ENCODE measurements around the gene BBS12. TPM values are rescaled to one million over a fixed set of nuclear protein-coding genes. Genes with fewer than 3 reads are reported as not detected.

Gene BBS12
- total and polyA plus RNA-seq, 4 donors: 1.6 to 6.7 (median 3.1) TPM

DNA sequence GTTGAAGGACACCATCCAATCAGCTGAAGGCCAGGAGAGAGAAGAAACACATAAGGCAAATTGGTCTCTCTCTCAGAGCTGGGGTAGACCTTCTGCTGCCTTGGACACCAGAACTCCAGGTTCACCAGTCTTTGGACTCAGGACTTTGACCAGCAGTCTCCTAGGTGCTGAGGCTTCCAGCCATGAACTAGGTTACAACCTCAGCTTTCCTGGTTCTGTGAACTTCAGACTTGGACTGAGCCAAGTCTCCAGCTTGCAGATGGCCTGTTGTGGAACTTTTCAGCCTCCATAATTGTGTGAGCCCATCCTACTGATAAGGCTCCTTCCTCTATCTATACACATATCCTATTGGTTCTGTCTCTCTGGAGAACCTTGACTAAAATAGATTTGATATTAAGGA lies 20.6 kb upstream of the BBS12 start:
- Histone ChIP-seq H3K9ac (ENCODE audit: insufficient read depth in 1 of 2, low read length in 2 of 2) (no peak overlapping the region), H3K27me3 (ENCODE audit: control insufficient read depth in 3 of 3, insufficient read depth in 3 of 3, low read length in 2 of 3) (no peaks in the 10 kb centered on the region), H3K9me3 (ENCODE audit: control insufficient read depth in 4 of 4, insufficient read depth in 3 of 4, low read length in 3 of 4) (no peaks in the 10 kb centered on the region), H3K4me1 (ENCODE audit: control insufficient read depth in 5 of 5, insufficient read depth in 5 of 5, low read length in 5 of 5) (peaks cover 0 to 2% (median 0%) of the 10 kb centered on the region in 5 donors), H3K36me3 (ENCODE audit: control insufficient read depth in 4 of 4, insufficient read depth in 4 of 4, low read length in 4 of 4) (no peaks in the 10 kb centered on the region), H3K4me3 (no peak overlapping the region), H3K27ac (ENCODE audit: low read depth in 1 of 2, low read length in 1 of 2) (no peak overlapping the region)
- no peak for ATAC-seq (ENCODE audit: insufficient read depth, low FRiP score)
- no peak for DNase-seq
- TF ChIP-seq, protein P1, sequence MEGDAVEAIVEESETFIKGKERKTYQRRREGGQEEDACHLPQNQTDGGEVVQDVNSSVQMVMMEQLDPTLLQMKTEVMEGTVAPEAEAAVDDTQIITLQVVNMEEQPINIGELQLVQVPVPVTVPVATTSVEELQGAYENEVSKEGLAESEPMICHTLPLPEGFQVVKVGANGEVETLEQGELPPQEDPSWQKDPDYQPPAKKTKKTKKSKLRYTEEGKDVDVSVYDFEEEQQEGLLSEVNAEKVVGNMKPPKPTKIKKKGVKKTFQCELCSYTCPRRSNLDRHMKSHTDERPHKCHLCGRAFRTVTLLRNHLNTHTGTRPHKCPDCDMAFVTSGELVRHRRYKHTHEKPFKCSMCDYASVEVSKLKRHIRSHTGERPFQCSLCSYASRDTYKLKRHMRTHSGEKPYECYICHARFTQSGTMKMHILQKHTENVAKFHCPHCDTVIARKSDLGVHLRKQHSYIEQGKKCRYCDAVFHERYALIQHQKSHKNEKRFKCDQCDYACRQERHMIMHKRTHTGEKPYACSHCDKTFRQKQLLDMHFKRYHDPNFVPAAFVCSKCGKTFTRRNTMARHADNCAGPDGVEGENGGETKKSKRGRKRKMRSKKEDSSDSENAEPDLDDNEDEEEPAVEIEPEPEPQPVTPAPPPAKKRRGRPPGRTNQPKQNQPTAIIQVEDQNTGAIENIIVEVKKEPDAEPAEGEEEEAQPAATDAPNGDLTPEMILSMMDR (IDR thresholded peaks at IDR 0.05; ENCODE audit: control extremely low read depth, extremely low read depth): no peak

DNA sequence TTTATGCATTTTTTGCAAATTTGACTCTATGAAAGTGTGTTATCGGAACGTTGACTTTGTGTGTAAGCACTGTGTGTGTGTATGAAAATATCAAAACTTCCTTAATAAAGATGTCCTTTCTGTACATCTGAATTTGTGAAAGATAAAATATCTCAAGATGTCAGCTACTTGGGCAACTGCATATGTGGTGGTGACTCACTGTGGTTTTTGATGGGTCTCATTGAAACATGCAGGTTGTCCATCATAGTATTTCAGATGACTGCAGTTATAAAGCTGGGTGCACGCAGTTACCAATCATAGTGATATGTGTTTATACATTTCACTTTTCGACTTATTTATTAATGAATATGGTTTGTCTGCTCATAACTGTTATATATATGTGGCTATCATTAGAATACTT lies 19.7 kb upstream of the BBS12 start:
- Histone ChIP-seq H3K4me3 (no peak overlapping the region), H3K27me3 (ENCODE audit: control insufficient read depth in 3 of 3, insufficient read depth in 3 of 3, low read length in 2 of 3) (no peaks in the 10 kb centered on the region), H3K9me3 (ENCODE audit: control insufficient read depth in 4 of 4, insufficient read depth in 3 of 4, low read length in 3 of 4) (no peaks in the 10 kb centered on the region), H3K4me1 (ENCODE audit: control insufficient read depth in 5 of 5, insufficient read depth in 5 of 5, low read length in 5 of 5) (peaks cover 0 to 2% (median 0%) of the 10 kb centered on the region in 5 donors), H3K9ac (ENCODE audit: insufficient read depth in 1 of 2, low read length in 2 of 2) (no peak overlapping the region), H3K27ac (ENCODE audit: low read depth in 1 of 2, low read length in 1 of 2) (no peak overlapping the region), H3K36me3 (ENCODE audit: control insufficient read depth in 4 of 4, insufficient read depth in 4 of 4, low read length in 4 of 4) (no peaks in the 10 kb centered on the region)
- ATAC-seq (ENCODE audit: insufficient read depth, low FRiP score): no peak
- TF ChIP-seq, protein P1 (IDR thresholded peaks at IDR 0.05; ENCODE audit: control extremely low read depth, extremely low read depth): no peak
- DNase-seq: no peak
- WGBS, 2 donors: 87 to 94% methylated on average over 4 of the region's 4 CpGs

DNA sequence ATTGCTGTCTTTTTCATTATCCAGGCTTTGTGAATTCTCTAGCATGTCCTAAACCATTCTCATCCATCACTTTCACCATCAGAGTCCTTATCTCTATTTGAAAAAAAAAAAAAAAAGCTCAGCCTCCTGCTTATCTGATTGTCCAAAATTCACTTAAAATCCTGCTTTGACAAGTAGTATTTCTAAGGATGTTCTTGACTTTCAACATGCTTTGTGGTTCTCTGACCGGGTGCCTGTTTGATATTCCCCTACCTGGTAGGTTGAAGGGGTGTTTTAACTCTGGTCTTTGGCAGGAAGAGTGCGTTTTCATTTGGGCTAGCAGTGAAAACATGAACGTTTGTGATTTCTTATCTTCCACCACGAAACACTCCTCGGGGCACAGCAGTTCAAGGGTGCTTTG lies 17.3 kb upstream of the BBS12 start:
- H3K4me3 ChIP-seq: no peak overlapping the region
- no peaks in the 10 kb centered on the region for H3K36me3 ChIP-seq (ENCODE audit: control insufficient read depth in 4 of 4, insufficient read depth in 4 of 4, low read length in 4 of 4)
- 21 to 46% methylated on average over 5 of the region's 5 CpGs for WGBS, 2 donors
- DNase-seq: no peak
- no peaks in the 10 kb centered on the region for H3K27me3 ChIP-seq (ENCODE audit: control insufficient read depth in 3 of 3, insufficient read depth in 3 of 3, low read length in 2 of 3)
- H3K9ac ChIP-seq (ENCODE audit: insufficient read depth in 1 of 2, low read length in 2 of 2): no peak overlapping the region
- no peak overlapping the region for H3K27ac ChIP-seq (ENCODE audit: low read depth in 1 of 2, low read length in 1 of 2)
- no peaks in the 10 kb centered on the region for H3K9me3 ChIP-seq (ENCODE audit: control insufficient read depth in 4 of 4, insufficient read depth in 3 of 4, low read length in 3 of 4)
- ATAC-seq (ENCODE audit: insufficient read depth, low FRiP score): no peak
- TF ChIP-seq, protein P1 (IDR thresholded peaks at IDR 0.05; ENCODE audit: control extremely low read depth, extremely low read depth): no peak
- H3K4me1 ChIP-seq (ENCODE audit: control insufficient read depth in 5 of 5, insufficient read depth in 5 of 5, low read length in 5 of 5): peaks cover 0 to 2% (median 0%) of the 10 kb centered on the region in 5 donors

DNA sequence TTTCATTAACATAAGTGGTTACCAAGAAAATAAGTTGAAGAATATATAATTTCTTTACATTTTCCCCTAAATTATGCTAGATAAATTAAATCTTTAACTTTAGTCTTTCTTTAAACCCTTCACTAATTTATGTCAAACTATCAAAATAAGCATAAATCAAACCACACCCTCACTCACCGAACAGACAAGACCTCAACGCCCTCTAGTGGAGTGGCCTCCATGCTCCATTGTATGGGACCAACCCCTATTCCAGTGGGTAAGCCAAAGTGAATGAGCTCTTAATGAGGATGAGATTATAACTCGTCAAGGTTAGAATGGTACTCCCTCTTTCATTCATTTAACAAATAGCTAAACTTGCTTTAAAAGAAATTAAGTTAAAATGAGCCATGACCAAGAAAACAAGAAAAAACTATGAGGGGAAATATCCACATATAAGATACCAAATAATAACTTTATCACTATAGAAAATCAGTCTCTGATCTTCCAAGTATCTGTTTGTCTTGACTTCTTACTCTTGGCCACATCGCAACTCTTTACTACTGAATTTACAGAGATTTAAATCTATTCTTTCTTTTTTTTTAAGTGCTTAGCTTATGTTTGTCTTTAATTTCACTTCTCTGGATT lies 15.6 kb upstream of the BBS12 start:
- no peaks in the 10 kb centered on the region for H3K36me3 ChIP-seq (ENCODE audit: control insufficient read depth in 4 of 4, insufficient read depth in 4 of 4, low read length in 4 of 4)
- no peak overlapping the region for H3K27ac ChIP-seq (ENCODE audit: low read depth in 1 of 2, low read length in 1 of 2)
- TF ChIP-seq, protein P1 (IDR thresholded peaks at IDR 0.05; ENCODE audit: control extremely low read depth, extremely low read depth): peak; percentile 59
- H3K4me1 ChIP-seq (ENCODE audit: control insufficient read depth in 5 of 5, insufficient read depth in 5 of 5, low read length in 5 of 5): no peaks in the 10 kb centered on the region
- peak; percentile 57 for ATAC-seq (ENCODE audit: insufficient read depth, low FRiP score)
- no peaks in the 10 kb centered on the region for H3K9me3 ChIP-seq (ENCODE audit: control insufficient read depth in 4 of 4, insufficient read depth in 3 of 4, low read length in 3 of 4)
- H3K27me3 ChIP-seq (ENCODE audit: control insufficient read depth in 3 of 3, insufficient read depth in 3 of 3, low read length in 2 of 3): no peaks in the 10 kb centered on the region
- WGBS, 2 donors: 28 to 29% methylated on average over 4 of the region's 4 CpGs
- H3K9ac ChIP-seq (ENCODE audit: insufficient read depth in 1 of 2, low read length in 2 of 2): no peak overlapping the region
- no peak overlapping the region for H3K4me3 ChIP-seq
- peak in 2 of 3 donors; percentile 26 to 38 for DNase-seq
